ENCODE measurements around the gene SLC17A9. TPM values are rescaled to one million over a fixed set of nuclear protein-coding genes. Genes with fewer than 3 reads are reported as not detected.

The SLC17A9 gene
- total RNA-seq, 1 donor from 2014 or later, result 4.7 TPM

DNA sequence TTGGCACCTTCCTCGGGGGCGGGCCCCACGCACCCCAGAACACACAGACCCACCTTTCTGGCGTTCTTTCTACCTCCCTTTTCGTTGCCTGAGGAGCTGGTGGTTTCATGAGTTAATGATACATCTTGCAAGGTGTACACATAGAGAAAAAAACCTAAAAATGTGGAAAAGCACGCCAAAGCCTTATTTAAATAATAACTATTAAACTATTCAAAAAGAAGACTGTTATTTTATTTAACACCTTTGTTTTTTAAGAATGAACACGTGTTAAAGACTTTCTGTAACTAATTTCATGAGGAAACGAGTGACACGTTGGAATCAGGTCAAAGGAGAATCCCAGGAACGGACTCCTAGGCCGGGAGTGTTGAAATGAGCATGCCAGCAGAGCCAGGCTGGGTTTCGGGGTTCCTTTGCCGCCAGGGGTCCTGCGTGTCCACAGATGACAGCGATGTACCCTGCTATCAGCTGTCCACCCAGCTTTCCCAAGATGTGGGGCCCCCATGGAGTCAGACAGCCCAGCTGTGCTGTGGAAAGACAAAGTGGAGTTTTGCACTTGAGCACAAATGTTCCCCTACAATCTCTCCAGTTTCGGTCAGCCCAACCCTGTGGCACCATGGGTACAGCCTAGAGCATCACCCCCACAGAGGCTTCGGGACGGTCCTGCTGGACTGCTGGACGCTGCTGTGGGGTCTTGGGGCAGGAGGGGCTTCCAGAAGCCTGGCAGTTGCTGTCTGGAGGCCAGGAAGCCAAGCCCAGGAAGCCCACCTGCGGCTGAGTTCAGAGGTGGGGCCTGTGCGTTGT lies 16.1 kb downstream of the SLC17A9 start:
- DNase-seq, result no peak

DNA sequence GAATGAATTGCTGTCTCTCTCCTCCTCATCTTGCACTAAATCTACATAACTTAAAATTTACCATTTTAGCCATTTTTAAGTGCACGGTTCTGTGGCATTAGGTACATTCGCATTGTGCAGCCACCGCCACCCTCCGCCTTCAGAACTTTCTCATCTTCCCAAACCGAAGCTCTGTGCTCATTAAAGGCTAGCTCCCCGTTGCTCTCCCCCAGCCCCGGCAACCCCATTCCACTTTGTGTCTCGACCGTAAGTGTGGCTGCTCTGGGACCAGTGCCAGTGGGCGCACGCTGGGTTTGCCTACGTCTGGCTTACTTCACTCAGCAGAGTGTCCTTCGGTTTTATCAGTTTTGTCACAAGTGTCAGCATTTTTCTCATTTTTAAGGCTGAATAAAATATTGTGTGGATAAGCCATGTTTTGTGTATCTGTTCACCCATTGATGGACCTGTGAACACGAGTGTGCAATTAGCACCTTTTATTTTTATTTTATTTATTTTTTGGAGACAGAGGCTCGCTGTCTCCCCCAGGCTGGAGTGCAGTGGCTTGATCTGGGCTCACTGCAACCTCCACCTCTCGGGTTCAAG lies 16.8 kb downstream of the SLC17A9 start:
- DNase-seq, result no peak

DNA sequence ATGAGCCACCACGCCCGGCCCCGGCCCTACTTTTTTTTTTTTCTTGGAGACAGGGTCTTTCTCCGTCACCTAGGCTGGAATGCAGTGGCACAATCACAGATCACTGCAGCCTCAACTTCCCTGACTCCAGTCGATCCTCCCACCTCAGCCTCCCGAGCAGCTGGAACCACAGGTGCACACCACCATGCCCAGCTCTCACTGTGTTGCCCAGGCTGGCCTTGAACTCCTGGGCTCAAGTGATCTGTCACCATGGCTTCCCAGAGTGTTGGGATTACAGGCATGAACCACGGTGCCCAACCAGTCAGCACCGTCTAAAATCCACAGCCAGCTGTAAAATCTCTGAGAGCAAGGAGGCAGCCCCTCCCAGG lies 17.4 kb downstream of the SLC17A9 start:
- DNase-seq, result no peak

- DNase-seq, result no peak
Measured at GRCh38 chr20:62970307-62971210, 18.1 kb downstream of the SLC17A9 start.

DNA sequence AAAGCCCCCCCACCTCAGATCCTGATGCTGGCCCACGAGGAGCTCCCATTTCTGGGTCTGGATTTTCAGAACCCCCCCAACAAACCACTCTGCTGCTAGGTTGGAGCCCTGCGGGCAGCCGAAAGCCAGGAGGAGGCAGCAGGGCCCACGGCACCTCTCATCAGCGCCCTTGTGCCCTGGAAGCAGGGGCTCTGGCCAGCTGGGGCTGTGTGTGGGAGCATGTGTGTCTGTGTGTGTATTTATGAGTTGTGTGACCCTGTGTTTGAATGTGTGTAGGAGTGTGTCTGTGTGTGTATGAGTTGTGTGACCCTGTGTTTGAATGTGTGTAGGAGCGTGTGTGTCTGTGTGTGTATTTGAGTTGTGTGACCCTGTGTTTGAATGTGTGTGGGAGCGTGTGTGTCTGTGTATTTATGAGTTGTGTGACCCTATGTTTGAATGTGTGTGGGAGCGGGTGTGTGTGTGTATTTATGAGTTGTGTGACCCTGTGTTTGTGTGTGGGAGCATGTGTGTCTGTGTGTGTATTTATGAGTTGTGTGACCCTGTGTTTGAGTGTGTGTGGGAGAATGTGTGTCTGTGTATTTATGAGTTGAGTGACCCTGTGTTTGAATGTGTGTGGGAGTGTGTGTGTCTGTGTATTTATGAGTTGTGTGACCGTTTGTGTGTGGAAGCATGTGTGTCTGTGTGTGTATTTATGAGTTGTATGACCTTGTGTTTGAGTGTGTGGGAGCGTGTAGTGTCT lies 18.9 kb downstream of the SLC17A9 start:
- DNase-seq, result no peak

- DNase-seq, result peak; percentile 51
Measured at GRCh38 chr20:62971950-62972844, 19.7 kb downstream of the SLC17A9 start.

GRCh38 chr20:62972845-62973745 lies 20.6 kb downstream of the SLC17A9 start:
- no peak for DNase-seq

DNA sequence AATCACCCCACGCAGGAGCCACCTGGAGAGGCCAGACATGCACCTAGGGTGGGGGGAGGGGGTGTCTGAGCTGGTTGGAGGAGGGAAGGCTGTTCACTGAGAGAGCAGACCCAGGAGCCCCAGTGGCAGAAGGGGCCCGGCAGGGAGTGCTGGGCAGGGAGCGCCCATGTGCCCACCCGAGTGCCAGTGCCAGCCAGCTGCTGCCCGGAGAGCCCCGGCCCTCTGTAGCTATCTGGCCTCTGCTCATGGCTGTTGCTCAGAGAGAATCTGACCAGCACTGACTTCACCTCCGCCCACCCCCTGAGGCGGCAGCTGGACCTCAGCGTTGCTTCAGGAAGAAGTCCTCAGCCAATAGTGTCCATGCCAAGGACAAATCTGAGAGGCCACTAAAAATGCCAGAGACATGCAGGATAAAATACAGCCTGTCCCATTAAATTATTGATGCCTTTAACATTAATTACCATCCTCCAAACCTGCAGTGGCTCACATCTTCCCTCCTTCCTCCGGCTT lies 22.8 kb downstream of the SLC17A9 start:
- DNase-seq, result no peak

DNA sequence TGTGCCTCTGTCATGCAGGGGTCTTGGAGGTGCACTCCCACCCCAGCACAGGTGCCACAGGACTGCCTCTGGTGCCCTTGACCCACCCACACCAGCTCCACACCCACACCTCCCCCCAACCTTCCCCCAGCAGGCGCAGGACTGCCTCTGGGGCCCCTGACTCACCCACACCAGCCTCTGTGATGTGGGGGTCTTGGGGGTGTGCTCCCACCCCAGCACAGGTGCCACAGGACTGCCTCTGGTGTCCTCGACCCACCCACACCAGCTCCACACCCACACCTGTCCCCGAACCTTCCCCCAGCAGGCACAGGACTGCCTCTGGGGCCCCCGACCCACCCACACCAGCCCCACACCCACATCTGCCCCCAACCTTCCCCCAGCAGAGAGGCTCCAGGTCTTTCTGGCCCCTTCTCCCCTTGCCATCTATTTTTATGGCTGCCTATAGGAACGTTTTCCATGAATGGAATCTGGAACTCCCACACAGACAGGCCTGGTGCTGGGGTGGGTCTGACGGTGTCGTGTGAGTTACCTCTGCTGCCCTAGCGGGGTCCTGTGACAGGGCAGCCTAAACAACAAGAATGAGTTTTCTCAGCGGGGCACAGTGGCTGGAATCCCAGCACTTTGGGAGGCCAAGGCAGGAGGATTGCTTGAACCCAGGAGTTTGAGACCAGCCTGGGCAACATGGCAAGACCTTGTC lies 23.5 kb downstream of the SLC17A9 start:
- DNase-seq, result no peak

DNA sequence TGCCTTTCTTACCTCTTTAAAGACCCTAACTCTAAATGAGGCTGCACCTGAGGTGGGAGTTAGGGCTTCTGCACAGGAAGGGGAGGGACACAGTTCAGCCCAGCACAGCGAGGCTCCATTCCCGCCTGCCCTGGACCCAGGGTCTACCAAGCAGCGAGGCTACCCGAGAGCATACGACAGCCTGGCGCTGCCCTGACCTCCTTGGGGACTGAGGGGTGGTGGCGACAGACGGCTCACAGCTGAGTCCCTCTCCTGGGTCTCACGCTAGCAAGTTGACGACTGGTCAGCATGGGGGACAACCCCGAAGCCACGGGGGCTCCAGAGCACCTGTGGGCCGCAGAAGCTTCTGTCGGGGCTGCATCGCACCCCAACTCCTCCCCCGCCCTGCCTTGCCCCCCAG lies 24.4 kb downstream of the SLC17A9 start:
- DNase-seq, result no peak

- DNase-seq, result no peak
Measured at GRCh38 chr20:62977613-62978560, 25.4 kb downstream of the SLC17A9 start.

- DNase-seq, result no peak
Measured at GRCh38 chr20:62978561-62978943, 26.0 kb downstream of the SLC17A9 start.

GRCh38 chr20:62979310-62979709 lies 26.8 kb downstream of the SLC17A9 start:
- DNase-seq, result no peak

DNA sequence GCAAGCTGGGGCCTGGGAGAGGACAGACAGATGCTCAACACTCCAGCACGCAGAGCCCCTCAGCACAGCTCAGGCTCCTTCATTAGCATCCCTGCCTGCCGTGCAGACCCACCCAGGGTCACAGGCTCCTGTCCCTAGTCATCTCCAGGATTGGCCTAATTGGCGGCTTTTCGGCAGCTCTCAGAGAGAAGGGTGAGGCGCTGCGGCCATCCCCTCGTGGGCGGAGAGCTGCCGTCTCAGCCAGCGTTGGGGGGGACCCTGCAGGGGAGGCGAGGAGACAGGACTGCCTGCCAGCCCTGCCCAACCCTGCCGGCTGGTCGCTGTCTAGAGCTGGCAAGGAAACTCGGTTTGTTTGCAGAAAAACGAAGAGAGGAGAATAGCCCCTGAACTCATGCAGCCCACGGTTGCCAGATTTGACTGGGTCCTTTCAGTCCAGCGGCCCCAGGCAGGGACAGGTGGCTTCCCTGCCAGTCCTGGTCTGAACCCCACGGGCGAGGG lies 27.4 kb downstream of the SLC17A9 start:
- DNase-seq, result no peak

DNA sequence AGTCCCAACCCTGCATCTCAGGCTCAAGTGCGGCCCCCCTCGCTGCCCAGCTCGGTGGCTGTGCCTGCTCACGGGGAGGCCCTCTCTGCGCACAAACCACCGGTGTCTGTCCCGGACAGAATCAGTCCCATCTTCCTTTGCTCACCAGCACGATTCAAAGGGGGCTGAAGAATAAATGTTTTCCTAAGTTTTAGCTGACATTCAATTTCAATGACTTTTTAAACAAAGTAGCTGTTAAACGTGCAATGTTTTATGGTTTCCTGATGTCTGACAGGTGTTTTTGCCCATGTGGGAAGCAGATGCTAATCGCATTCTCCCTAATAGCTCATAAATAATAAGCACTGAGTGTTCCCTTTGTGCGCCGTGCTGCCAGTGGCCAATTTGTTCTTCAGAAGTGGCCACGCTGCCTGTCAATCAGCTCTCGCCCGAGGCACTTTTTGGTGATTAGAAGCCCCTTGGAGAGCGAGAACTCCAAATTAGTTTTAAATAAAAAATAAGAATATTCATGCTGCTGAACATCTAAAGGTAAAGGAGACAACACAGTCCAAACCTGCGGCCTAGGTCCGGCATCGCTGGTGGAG lies 28.0 kb downstream of the SLC17A9 start:
- DNase-seq, result no peak

- DNase-seq, result no peak
Measured at GRCh38 chr20:62980970-62981369, 28.5 kb downstream of the SLC17A9 start.

Data from skin of body (tissue), 2 donors.